KG1 (cell line): ENCODE results near the gene KMT2A.

Experiments used
- DNase-seq: peaks from one replicate; lab custom pipeline; 2025; lab: John Stamatoyannopoulos, UW

The KMT2A gene

GRCh38 chr11:118488480-118489109 is 52.3 kb downstream of the KMT2A start:
- peak; percentile 57 for DNase-seq

DNA sequence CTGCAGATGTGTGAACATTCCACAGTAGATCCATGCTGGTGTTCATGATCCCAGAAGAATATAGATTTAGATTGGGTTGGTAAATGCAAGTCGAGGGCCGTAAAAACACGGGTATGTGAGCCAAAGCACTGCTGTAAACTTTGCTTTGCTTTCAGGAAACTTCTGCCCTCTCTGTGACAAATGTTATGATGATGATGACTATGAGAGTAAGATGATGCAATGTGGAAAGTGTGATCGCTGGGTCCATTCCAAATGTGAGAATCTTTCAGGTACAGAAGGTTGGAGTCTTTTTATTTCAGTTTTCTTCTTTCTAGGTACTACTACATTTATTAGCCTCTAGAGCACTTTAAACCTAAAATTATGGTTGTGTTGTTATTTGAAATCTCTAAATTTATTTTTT is 54.7 kb downstream of the KMT2A start:
- no peak for DNase-seq

DNA sequence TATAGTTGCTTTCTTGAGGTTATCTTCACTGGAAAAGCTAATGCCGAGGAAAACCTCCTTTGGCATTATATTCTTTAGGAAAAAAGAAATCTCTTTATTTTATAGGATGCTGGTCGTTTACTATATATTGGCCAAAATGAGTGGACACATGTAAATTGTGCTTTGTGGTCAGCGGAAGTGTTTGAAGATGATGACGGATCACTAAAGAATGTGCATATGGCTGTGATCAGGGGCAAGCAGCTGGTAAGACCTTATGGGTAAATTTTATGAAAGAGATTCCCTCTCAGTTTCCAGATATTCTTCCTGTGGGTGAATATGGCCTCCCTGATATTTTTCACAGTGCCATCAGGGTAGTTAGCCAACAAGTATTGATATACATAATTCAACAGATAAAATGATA is 61.5 kb downstream of the KMT2A start:
- no peak for DNase-seq

DNA sequence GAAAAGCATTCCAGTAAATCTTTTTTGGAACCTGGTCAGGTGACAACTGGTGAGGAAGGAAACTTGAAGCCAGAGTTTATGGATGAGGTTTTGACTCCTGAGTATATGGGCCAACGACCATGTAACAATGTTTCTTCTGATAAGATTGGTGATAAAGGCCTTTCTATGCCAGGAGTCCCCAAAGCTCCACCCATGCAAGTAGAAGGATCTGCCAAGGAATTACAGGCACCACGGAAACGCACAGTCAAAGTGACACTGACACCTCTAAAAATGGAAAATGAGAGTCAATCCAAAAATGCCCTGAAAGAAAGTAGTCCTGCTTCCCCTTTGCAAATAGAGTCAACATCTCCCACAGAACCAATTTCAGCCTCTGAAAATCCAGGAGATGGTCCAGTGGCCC is 66.9 kb downstream of the KMT2A start:
- DNase-seq, result no peak

DNA sequence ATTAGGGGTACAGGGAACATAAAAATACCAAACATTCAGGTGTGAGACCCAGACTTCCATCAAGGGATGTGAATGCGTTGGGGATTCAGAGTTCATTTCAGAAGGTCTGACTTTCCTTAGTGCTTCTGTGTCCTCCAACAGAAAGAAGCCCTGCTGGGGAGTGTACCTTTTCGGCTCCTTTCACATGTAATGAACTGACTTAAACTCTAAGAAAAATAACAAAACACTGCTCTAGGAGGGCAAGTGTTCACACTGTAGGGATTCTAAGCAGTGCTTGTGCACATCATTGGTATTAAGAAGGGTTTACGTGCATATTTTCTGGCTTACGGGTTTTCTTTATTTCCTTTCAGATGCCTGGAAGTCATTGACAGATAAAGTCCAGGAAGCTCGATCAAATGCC is 75.3 kb downstream of the KMT2A start:
- DNase-seq, result no peak

- DNase-seq, result peak; percentile 75
Measured at GRCh38 chr11:118514103-118514502, 77.8 kb downstream of the KMT2A start.

- no peak for DNase-seq
Measured at GRCh38 chr11:118519549-118519948, 83.3 kb downstream of the KMT2A start.

GRCh38 chr11:118521892-118522311 is 85.6 kb downstream of the KMT2A start:
- DNase-seq, result no peak

- DNase-seq, result no peak
Measured at GRCh38 chr11:118522571-118523072, 86.3 kb downstream of the KMT2A start.

- DNase-seq, result no peak
Measured at GRCh38 chr11:118524356-118524755, 88.1 kb downstream of the KMT2A start.

- peak; percentile 64 for DNase-seq
Measured at GRCh38 chr11:118524757-118525470, 88.6 kb downstream of the KMT2A start.

DNA sequence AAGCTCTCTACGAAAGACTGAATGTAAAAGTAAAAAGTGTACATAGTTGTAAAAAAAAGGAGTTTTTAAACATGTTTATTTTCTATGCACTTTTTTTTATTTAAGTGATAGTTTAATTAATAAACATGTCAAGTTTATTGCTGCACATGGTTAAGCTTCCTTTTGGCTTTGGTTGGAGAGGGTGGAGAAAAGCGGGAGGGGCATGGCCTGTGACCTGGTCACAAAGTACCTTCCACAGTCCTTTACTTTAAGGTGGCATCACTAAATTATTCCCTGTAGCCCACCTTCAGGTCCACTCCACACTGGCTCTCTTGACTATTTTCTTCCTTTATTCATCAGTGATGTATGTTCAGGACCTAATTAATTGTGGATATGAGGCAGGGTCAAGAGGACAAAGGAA is 90.4 kb downstream of the KMT2A start:
- no peak for DNase-seq

- no peak for DNase-seq
Measured at GRCh38 chr11:118527109-118527508, 90.8 kb downstream of the KMT2A start, which contains the start of gene TTC36. Gene TTC36, plus strand, starts transcription at chr11:118527474. Its CDS starts 21 bp downstream, at chr11:118527495.

GRCh38 chr11:118528511-118528910 is 92.2 kb downstream of the KMT2A start:
- DNase-seq, result no peak

- no peak for DNase-seq
Measured at GRCh38 chr11:118529584-118530175, 93.4 kb downstream of the KMT2A start.

- no peak for DNase-seq
Measured at GRCh38 chr11:118530180-118530682, 93.9 kb downstream of the KMT2A start.

- DNase-seq, result peak; percentile 79
Measured at GRCh38 chr11:118530683-118531596, 94.6 kb downstream of the KMT2A start, which contains the start of gene TMEM25. Gene TMEM25, plus strand, starts transcription at chr11:118531192. Its CDS starts 610 bp downstream, at chr11:118531802.

GRCh38 chr11:118531597-118532084 is 95.3 kb downstream of the KMT2A start:
- DNase-seq, result no peak

GRCh38 chr11:118532091-118532490 is 95.8 kb downstream of the KMT2A start:
- DNase-seq, result no peak

DNA sequence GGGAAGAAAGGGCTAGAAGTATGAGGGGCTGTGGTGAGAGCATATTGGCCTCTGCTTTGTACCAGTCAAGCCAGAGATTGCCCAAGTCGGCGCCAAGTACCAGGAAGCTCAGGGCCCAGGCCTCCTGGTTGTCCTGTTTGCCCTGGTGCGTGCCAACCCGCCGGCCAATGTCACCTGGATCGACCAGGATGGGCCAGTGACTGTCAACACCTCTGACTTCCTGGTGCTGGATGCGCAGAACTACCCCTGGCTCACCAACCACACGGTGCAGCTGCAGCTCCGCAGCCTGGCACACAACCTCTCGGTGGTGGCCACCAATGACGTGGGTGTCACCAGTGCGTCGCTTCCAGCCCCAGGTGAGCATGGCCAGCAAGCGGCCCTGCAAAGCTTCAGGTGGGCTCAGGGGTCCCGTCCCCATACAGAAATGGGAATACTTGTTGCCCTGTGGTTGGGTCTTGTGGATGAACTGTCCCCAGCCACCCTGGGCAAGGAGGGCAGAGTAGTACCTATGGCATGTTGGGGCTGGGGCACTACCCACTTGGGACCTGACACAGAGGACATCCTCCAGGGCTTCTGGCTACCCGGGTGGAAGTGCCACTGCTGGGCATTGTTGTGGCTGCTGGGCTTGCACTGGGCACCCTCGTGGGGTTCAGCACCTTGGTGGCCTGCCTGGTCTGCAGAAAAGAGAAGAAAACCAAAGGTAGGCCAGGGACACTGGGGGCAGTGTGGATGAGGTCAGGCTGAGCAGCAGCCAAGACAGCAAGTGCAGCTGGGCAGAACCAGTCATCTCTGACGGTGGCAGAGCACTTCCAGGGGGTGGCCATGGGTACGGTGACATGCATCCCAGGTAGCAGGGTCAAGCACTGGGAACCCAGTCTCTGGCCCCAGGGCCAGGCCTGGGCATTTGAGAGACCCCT is 96.8 kb downstream of the KMT2A start:
- no peak for DNase-seq
